HT1080 (cell line): Measurements from ENCODE around the gene TSPO2. TPM values are rescaled to one million over a fixed set of nuclear protein-coding genes. Genes with fewer than 3 reads are reported as not detected.
A peak's percentile ranks its signal among the peaks of the same experiment; 100 is the strongest.
"Not testable (repeated sequence)": the region's sequence is repeated elsewhere in the genome, so short reads cannot be mapped to it uniquely, and the experiment has no call there.

Experiments
- DNase-seq: peaks from one replicate; pipeline ENCODE4 v3.0.0-alpha.2; 2015; ENCODE audit warnings: low read depth
- polyA plus RNA-seq, 2 experiments: library from polyadenylated mRNA; depleted of rRNA; stranded (reverse); fragments of >200 nt; gene quantifications; 2 replicates each; pipeline ENCODE4 v1.2.3, GENCODE V29; 2015
- total RNA-seq: library from RNA; depleted of rRNA; stranded (reverse); fragments of >200 nt; shearing (Covaris generic); gene quantifications from 2 replicates; pipeline ENCODE4 v1.2.3, GENCODE V29; 2014; rRNA removed

TSPO2 gene
- total RNA-seq = 0.34 and 0.43 TPM in 2 replicates
- polyA plus RNA-seq (2015; cell fraction: cytosol; rRNA removed) = not detected in 2 replicates
- polyA plus RNA-seq (2015; cell fraction: nucleus; rRNA removed) = 0.15 TPM in 1 of 2 replicates, not detected in the other

GRCh38 chr6:41042226-41043055 is at the start of gene TSPO2:
Gene TSPO2, plus strand, starts transcription at chr6:41042467. Its CDS starts 519 bp downstream, at chr6:41042986.
- DNase-seq = peak; percentile 62

- DNase-seq = no peak
Observed at GRCh38 chr6:40992746-40993145, 49.5 kb upstream of the TSPO2 start.

GRCh38 chr6:40996591-40997233 is 45.6 kb upstream of the TSPO2 start:
- no peak for DNase-seq

GRCh38 chr6:40997234-40997957 is 44.9 kb upstream of the TSPO2 start:
- peak; percentile 86 for DNase-seq

- DNase-seq = no peak
Observed at GRCh38 chr6:40998661-40999060, 43.6 kb upstream of the TSPO2 start.

- DNase-seq = peak; percentile 60
Observed at GRCh38 chr6:40999569-40999968, 42.7 kb upstream of the TSPO2 start.

- no peak for DNase-seq
Observed at GRCh38 chr6:41000248-41000647, 42.0 kb upstream of the TSPO2 start.

- no peak for DNase-seq
Observed at GRCh38 chr6:41002168-41002567, 40.1 kb upstream of the TSPO2 start.

GRCh38 chr6:41006217-41006616 is 36.0 kb upstream of the TSPO2 start:
- DNase-seq = peak; percentile 67

GRCh38 chr6:41006980-41007379 is 35.3 kb upstream of the TSPO2 start:
- not testable (repeated sequence) for DNase-seq

- DNase-seq = no peak
Observed at GRCh38 chr6:41008011-41008410, 34.3 kb upstream of the TSPO2 start.

- DNase-seq = no peak
Observed at GRCh38 chr6:41009669-41010068, 32.6 kb upstream of the TSPO2 start.

- no peak for DNase-seq
Observed at GRCh38 chr6:41011673-41012072, 30.6 kb upstream of the TSPO2 start.

GRCh38 chr6:41013466-41014153 is 28.7 kb upstream of the TSPO2 start:
- DNase-seq = no peak

GRCh38 chr6:41014780-41015179 is 27.5 kb upstream of the TSPO2 start:
- no peak for DNase-seq

GRCh38 chr6:41015860-41016259 is 26.4 kb upstream of the TSPO2 start:
- not testable (repeated sequence) for DNase-seq

GRCh38 chr6:41017663-41018062 is 24.6 kb upstream of the TSPO2 start:
- DNase-seq = no peak

GRCh38 chr6:41021832-41022231 is 20.4 kb upstream of the TSPO2 start:
- peak; percentile 91 for DNase-seq

GRCh38 chr6:41022294-41022693 is 20.0 kb upstream of the TSPO2 start:
- DNase-seq = peak; percentile 23

GRCh38 chr6:41023114-41023513 is 19.2 kb upstream of the TSPO2 start:
- DNase-seq = no peak

- no peak for DNase-seq
Observed at GRCh38 chr6:41025966-41026530, 16.2 kb upstream of the TSPO2 start.
